ENCODE data around the gene RAB3A. TPM values are rescaled to one million over a fixed set of nuclear protein-coding genes. Genes with fewer than 3 reads are reported as not detected.

Gene RAB3A
- total RNA-seq, 1 experiment from 2014 or later = 10.6 TPM

DNA sequence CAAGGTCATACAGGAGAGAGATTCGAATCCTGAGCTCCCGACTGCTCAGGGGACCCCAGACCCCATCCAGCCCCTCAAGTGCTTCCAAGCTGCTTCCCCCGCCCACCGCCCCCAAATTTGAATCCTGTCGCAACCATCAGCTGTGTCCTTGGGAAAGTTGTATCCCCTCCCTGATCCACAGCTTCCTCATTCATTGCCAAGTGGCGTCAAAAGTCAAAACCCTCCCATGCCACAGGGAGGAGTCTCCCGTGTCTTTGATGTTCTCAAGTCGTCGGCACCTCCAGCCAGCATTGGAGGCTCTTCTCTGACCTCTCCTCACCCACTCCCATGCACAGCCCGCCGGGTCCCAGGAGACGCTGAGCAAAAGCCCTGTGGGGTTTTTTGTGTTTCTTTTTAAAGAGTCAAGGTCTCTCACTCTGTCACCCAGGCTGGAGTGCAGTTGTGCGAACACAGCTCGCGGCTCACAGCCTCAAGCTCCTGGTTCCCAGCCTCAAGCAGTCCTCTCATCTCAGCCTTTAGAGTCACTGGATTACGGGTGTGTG, 33.1 kb downstream of the RAB3A start:
- H3K4me1 ChIP-seq (ENCODE audit: control insufficient read depth in 1 of 2, insufficient read depth in 2 of 2, low read length in 2 of 2) = peaks cover 11 to 20% of the 10 kb centered on the region in 2 experiments
- no peak overlapping the region for H3K4me2 ChIP-seq (ENCODE audit: low read length)
- H3K9me2 ChIP-seq (ENCODE audit: insufficient read depth) = no peaks in the 10 kb centered on the region
- no peak overlapping the region for H3K27ac ChIP-seq (ENCODE audit: low read depth, low read length)
- DNase-seq (ENCODE audit: low read depth, low spot score) = no peak
- H3K36me3 ChIP-seq (ENCODE audit: control insufficient read depth in 1 of 2, insufficient read depth in 2 of 2, low read length in 2 of 2) = peaks cover 9 to 17% of the 10 kb centered on the region in 2 experiments; a peak in 3 of 4 replicates
- no peak overlapping the region for H2AFZ ChIP-seq (ENCODE audit: low read depth, low read length, poor library complexity, severe bottlenecking)
- H4K20me1 ChIP-seq (ENCODE audit: insufficient read depth) = no peaks in the 10 kb centered on the region
- no TSS peak for BruUV-seq (replicated peaks)
- H3K9ac ChIP-seq (ENCODE audit: low read length) = no peak overlapping the region
- ChIA-PET RAD21 (ENCODE audit: low non-redundant PET in 1 of 2, low total read pairs in 2 of 2, uncharacterized antibody in 2 of 2, unreplicated experiment in 2 of 2) (no interaction called here), CTCF (interaction anchor here (1.1 to 1.2 kb wide), 2 partner anchors 57 to 173 kb away, joined by 3 read pairs; no protein-coding TSS in a partner anchor), POLR2A (interaction anchor here (1.1 kb wide), 1 partner anchor 22 kb away, joined by 4 read pairs; the partner anchor contains the start of gene MPV17L2)
- peaks cover 10% of the 10 kb centered on the region; the same call in 1 of the 2 replicates for H3K79me2 ChIP-seq (ENCODE audit: insufficient read depth, low read length)
- ATAC-seq = no peak
- H3K4me3 ChIP-seq (replicated peaks in 1 of 2; ENCODE audit: low read depth in 1 of 2, low read length in 2 of 2) = no peak overlapping the region
- TF ChIP-seq EGR1 (IDR thresholded peaks at IDR 0.05; ENCODE audit: low read depth) (no peak), TCF7L2 (IDR thresholded peaks at IDR 0.05; ENCODE audit: borderline replicate concordance, extremely low read depth, insufficient read depth, insufficient read length) (peak; percentile 9)
- no peaks in the 10 kb centered on the region for H3K9me3 ChIP-seq (ENCODE audit: control insufficient read depth in 1 of 2, insufficient read depth in 1 of 2, low read depth in 1 of 2, low read length in 2 of 2)
- H3K27me3 ChIP-seq (ENCODE audit: insufficient read depth, low read length) = no peaks in the 10 kb centered on the region
- intact Hi-C loops (cut with micrococcal nuclease) = no loop called here

DNA sequence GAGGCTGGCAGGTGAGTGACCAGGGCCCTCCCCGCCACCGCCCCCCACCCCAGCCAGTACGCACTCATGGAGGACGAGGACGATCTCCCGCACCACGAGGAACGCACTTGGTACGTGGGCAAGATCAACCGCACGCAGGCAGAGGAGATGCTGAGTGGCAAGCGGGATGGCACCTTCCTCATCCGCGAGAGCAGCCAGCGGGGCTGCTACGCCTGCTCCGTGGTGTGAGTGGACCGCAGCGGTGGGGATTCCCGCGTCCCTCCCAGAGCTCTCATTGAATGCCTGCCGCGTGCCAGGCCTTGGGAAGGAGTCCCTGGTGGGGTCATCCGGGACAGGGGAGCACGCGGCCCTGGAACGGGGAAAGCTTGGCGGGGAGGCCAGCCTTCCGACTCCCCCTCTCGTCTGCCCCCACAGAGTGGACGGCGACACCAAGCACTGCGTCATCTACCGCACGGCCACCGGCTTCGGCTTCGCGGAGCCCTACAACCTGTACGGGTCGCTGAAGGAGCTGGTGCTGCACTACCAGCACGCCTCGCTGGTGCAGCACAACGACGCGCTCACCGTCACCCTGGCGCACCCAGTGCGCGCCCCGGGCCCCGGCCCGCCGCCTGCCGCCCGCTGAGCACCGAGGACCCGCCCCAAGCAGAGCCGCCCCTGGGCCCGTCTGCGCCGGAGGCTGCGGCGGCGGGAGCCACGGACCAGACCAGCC, 35.0 kb downstream of the RAB3A start:
- Histone ChIP-seq H3K4me3 (replicated peaks in 1 of 2; ENCODE audit: low read depth in 1 of 2, low read length in 2 of 2) (no peak overlapping the region), H3K9me2 (ENCODE audit: insufficient read depth) (no peaks in the 10 kb centered on the region), H3K79me2 (ENCODE audit: insufficient read depth, low read length) (no peaks in the 10 kb centered on the region), H4K20me1 (ENCODE audit: insufficient read depth) (no peaks in the 10 kb centered on the region), H3K36me3 (ENCODE audit: control insufficient read depth in 1 of 2, insufficient read depth in 2 of 2, low read length in 2 of 2) (peaks cover 6 to 21% of the 10 kb centered on the region in 2 experiments; a peak in 3 of 4 replicates), H3K9ac (ENCODE audit: low read length) (no peak overlapping the region), H2AFZ (ENCODE audit: low read depth, low read length, poor library complexity, severe bottlenecking) (no peak overlapping the region), H3K9me3 (ENCODE audit: control insufficient read depth in 1 of 2, insufficient read depth in 1 of 2, low read depth in 1 of 2, low read length in 2 of 2) (no peaks in the 10 kb centered on the region), H3K27me3 (ENCODE audit: insufficient read depth, low read length) (no peaks in the 10 kb centered on the region), H3K4me2 (ENCODE audit: low read length) (no peak overlapping the region), H3K27ac (ENCODE audit: low read depth, low read length) (no peak overlapping the region), H3K4me1 (ENCODE audit: control insufficient read depth in 1 of 2, insufficient read depth in 2 of 2, low read length in 2 of 2) (peaks cover 2 to 10% of the 10 kb centered on the region in 2 experiments; a peak in 3 of 4 replicates)
- no peak for ATAC-seq
- ChIA-PET POLR2A (no interaction called here), CTCF (interaction anchor here (1.0 to 2.0 kb wide), 3 partner anchors 16 to 56 kb away, joined by 4 to 24 read pairs (median 6); partner anchors contain the start of genes MPV17L2 and PIK3R2), RAD21 (ENCODE audit: low non-redundant PET in 1 of 2, low total read pairs in 2 of 2, uncharacterized antibody in 2 of 2, unreplicated experiment in 2 of 2) (interaction anchor here (1.1 to 1.3 kb wide), 2 partner anchors 56 kb away, joined by 3 to 8 read pairs; no protein-coding TSS in a partner anchor)
- intact Hi-C loops (cut with micrococcal nuclease) = loop anchor here (1.0 kb wide), 1 partner anchor 56 kb away; no protein-coding TSS in a partner anchor
- BruUV-seq (replicated peaks) = no TSS peak
- no peak for DNase-seq (ENCODE audit: low read depth, low spot score)
- TF ChIP-seq SP1 (IDR thresholded peaks at IDR 0.05; ENCODE audit: low read depth) (no peak), CBX3 (IDR thresholded peaks at IDR 0.05; ENCODE audit: low read depth) (no peak)
- TF ChIP-seq, protein P1, sequence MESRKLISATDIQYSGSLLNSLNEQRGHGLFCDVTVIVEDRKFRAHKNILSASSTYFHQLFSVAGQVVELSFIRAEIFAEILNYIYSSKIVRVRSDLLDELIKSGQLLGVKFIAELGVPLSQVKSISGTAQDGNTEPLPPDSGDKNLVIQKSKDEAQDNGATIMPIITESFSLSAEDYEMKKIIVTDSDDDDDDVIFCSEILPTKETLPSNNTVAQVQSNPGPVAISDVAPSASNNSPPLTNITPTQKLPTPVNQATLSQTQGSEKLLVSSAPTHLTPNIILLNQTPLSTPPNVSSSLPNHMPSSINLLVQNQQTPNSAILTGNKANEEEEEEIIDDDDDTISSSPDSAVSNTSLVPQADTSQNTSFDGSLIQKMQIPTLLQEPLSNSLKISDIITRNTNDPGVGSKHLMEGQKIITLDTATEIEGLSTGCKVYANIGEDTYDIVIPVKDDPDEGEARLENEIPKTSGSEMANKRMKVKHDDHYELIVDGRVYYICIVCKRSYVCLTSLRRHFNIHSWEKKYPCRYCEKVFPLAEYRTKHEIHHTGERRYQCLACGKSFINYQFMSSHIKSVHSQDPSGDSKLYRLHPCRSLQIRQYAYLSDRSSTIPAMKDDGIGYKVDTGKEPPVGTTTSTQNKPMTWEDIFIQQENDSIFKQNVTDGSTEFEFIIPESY (IDR thresholded peaks at IDR 0.05; ENCODE audit: extremely low read depth, insufficient replicate concordance, low read length) = no peak
